ENCODE results near the gene FMOD.
"Not testable (repeated sequence)": the region's sequence is repeated elsewhere in the genome, so short reads cannot be mapped to it uniquely, and the experiment has no call there.

FMOD gene

GRCh38 chr1:203325418-203326091, 25.4 kb downstream of the FMOD start:
- Mint-ChIP-seq H3K4me1 (peaks cover 70% of the 10 kb centered on the region), H3K9me3 (no peaks in the 10 kb centered on the region), H3K36me3 (no peaks in the 10 kb centered on the region), H3K27me3 (no peaks in the 10 kb centered on the region), H3K27ac (peak overlapping the region; percentile 98), H3K4me3 (peak overlapping the region; percentile 87)
- ATAC-seq (ENCODE audit: low read depth) (peak; percentile 16), DNase-seq (ENCODE audit: low spot score in 2 of 2) (peak; percentile 43 to 52)

GRCh38 chr1:203325026-203325417, 25.9 kb downstream of the FMOD start:
- DNase-seq (ENCODE audit: low spot score in 2 of 2) (peak; percentile 50 to 59), ATAC-seq (ENCODE audit: low read depth) (peak; percentile 23)
- no peaks in the 10 kb centered on the region for H3K9me3 Mint-ChIP-seq
- no peaks in the 10 kb centered on the region for H3K27me3 Mint-ChIP-seq
- H3K36me3 Mint-ChIP-seq, result no peaks in the 10 kb centered on the region
- peak overlapping the region; percentile 98 for H3K27ac Mint-ChIP-seq
- peak overlapping the region; percentile 87 for H3K4me3 Mint-ChIP-seq
- peaks cover 74% of the 10 kb centered on the region for H3K4me1 Mint-ChIP-seq

GRCh38 chr1:203324105-203325025, 26.6 kb downstream of the FMOD start:
- Mint-ChIP-seq H3K36me3 (no peaks in the 10 kb centered on the region), H3K27me3 (no peaks in the 10 kb centered on the region), H3K27ac (peak overlapping the region; percentile 98), H3K9me3 (no peaks in the 10 kb centered on the region), H3K4me1 (peaks cover 78% of the 10 kb centered on the region), H3K4me3 (peak overlapping the region; percentile 87)
- no peak for ATAC-seq (ENCODE audit: low read depth)
- no peak for DNase-seq (ENCODE audit: low spot score in 2 of 2)

- Mint-ChIP-seq H3K27ac (peak overlapping the region; percentile 98), H3K4me3 (peak overlapping the region; percentile 66), H3K36me3 (no peaks in the 10 kb centered on the region), H3K4me1 (peaks cover 80% of the 10 kb centered on the region), H3K9me3 (peaks cover 2% of the 10 kb centered on the region), H3K27me3 (no peaks in the 10 kb centered on the region)
- ATAC-seq (ENCODE audit: low read depth) (no peak), DNase-seq (ENCODE audit: low spot score in 2 of 2) (no peak)
Observed at GRCh38 chr1:203323587-203323986, 27.3 kb downstream of the FMOD start.

- H3K27ac Mint-ChIP-seq, result peak overlapping the region; percentile 98
- H3K36me3 Mint-ChIP-seq, result no peaks in the 10 kb centered on the region
- ATAC-seq (ENCODE audit: low read depth), result no peak
- H3K4me1 Mint-ChIP-seq, result peaks cover 81% of the 10 kb centered on the region
- H3K4me3 Mint-ChIP-seq, result peak overlapping the region; percentile 70
- H3K27me3 Mint-ChIP-seq, result no peaks in the 10 kb centered on the region
- no peak for DNase-seq (ENCODE audit: low spot score in 2 of 2)
- H3K9me3 Mint-ChIP-seq, result peaks cover 3% of the 10 kb centered on the region
Observed at GRCh38 chr1:203322500-203323179, 28.3 kb downstream of the FMOD start.

GRCh38 chr1:203321273-203322052, 29.5 kb downstream of the FMOD start:
- ATAC-seq (ENCODE audit: low read depth) (no peak), DNase-seq (ENCODE audit: low spot score in 2 of 2) (no peak)
- H3K4me3 Mint-ChIP-seq, result peak overlapping the region; percentile 77
- peak overlapping the region; percentile 98 for H3K27ac Mint-ChIP-seq
- peaks cover 3% of the 10 kb centered on the region for H3K9me3 Mint-ChIP-seq
- H3K4me1 Mint-ChIP-seq, result peaks cover 83% of the 10 kb centered on the region
- no peaks in the 10 kb centered on the region for H3K27me3 Mint-ChIP-seq
- no peaks in the 10 kb centered on the region for H3K36me3 Mint-ChIP-seq

- H3K9me3 Mint-ChIP-seq, result peaks cover 3% of the 10 kb centered on the region
- ATAC-seq (ENCODE audit: low read depth) (peak; percentile 79), DNase-seq (ENCODE audit: low spot score in 2 of 2) (peak; percentile 61 to 66)
- no peaks in the 10 kb centered on the region for H3K27me3 Mint-ChIP-seq
- H3K4me1 Mint-ChIP-seq, result peaks cover 83% of the 10 kb centered on the region
- no peaks in the 10 kb centered on the region for H3K36me3 Mint-ChIP-seq
- H3K4me3 Mint-ChIP-seq, result peak overlapping the region; percentile 77
- H3K27ac Mint-ChIP-seq, result peak overlapping the region; percentile 98
Observed at GRCh38 chr1:203320591-203321272, 30.2 kb downstream of the FMOD start.

- ATAC-seq (ENCODE audit: low read depth), result no peak
- DNase-seq (ENCODE audit: low spot score in 2 of 2), result no peak
- Mint-ChIP-seq H3K27ac (peak overlapping the region; percentile 36), H3K4me1 (peaks cover 63% of the 10 kb centered on the region), H3K9me3 (peaks cover 3% of the 10 kb centered on the region), H3K36me3 (peaks cover 5% of the 10 kb centered on the region), H3K27me3 (no peaks in the 10 kb centered on the region), H3K4me3 (no peak overlapping the region)
Observed at GRCh38 chr1:203318229-203318517, 32.7 kb downstream of the FMOD start.

GRCh38 chr1:203317429-203318228, 33.3 kb downstream of the FMOD start:
- no peak for ATAC-seq (ENCODE audit: low read depth)
- Mint-ChIP-seq H3K4me3 (no peak overlapping the region), H3K36me3 (peaks cover 5% of the 10 kb centered on the region), H3K27me3 (no peaks in the 10 kb centered on the region), H3K9me3 (peaks cover 3% of the 10 kb centered on the region), H3K4me1 (peaks cover 58% of the 10 kb centered on the region), H3K27ac (peak overlapping the region; percentile 36)
- no peak for DNase-seq (ENCODE audit: low spot score in 2 of 2)

- Mint-ChIP-seq H3K4me1 (peaks cover 54% of the 10 kb centered on the region), H3K27ac (peak overlapping the region; percentile 80), H3K27me3 (no peaks in the 10 kb centered on the region), H3K9me3 (peaks cover 3% of the 10 kb centered on the region), H3K36me3 (peaks cover 5% of the 10 kb centered on the region), H3K4me3 (no peak overlapping the region)
- no peak for ATAC-seq (ENCODE audit: low read depth)
- DNase-seq (ENCODE audit: low spot score in 2 of 2), result no peak
Observed at GRCh38 chr1:203316626-203317093, 34.3 kb downstream of the FMOD start.

- H3K27me3 Mint-ChIP-seq; DNase-seq (ENCODE audit: low spot score in 2 of 2); H3K9me3 Mint-ChIP-seq; H3K4me3 Mint-ChIP-seq; ATAC-seq (ENCODE audit: low read depth); H3K27ac Mint-ChIP-seq: not testable (repeated sequence)
- H3K4me1 Mint-ChIP-seq, result peaks cover 53% of the 10 kb centered on the region
- peaks cover 19% of the 10 kb centered on the region for H3K36me3 Mint-ChIP-seq
Observed at GRCh38 chr1:203314025-203314759, 36.7 kb downstream of the FMOD start.
